ENCODE measurements around the gene CELSR1.

CELSR1 gene

GRCh38 chr22:46320166-46320710 lies 217.2 kb downstream of the CELSR1 start:
- Histone ChIP-seq H3K36me3 (replicated peaks in 1 of 2; ENCODE audit: control insufficient read depth in 2 of 2, insufficient read depth in 2 of 2, low read length in 2 of 2) (peaks cover 43 to 93% of the 10 kb centered on the region in 2 donors), H4K91ac (ENCODE audit: low read depth, low read length, poor library complexity) (no peak overlapping the region)

GRCh38 chr22:46319319-46319718 lies 218.1 kb downstream of the CELSR1 start:
- peaks cover 43 to 93% of the 10 kb centered on the region in 2 donors for H3K36me3 ChIP-seq (replicated peaks in 1 of 2; ENCODE audit: control insufficient read depth in 2 of 2, insufficient read depth in 2 of 2, low read length in 2 of 2)
- no peak overlapping the region for H2BK15ac ChIP-seq (ENCODE audit: low read length)
- no CpG with 5 or more reads among the region's 10 CpGs for WGBS, 2 donors (ENCODE audit: extremely low coverage in 2 of 2, insufficient read length in 2 of 2, insufficient replicate concordance in 1 of 2)
- H3K9ac ChIP-seq (ENCODE audit: low read depth, low read length, poor library complexity) = no peak overlapping the region
- H3K4me1 ChIP-seq (ENCODE audit: control insufficient read depth in 2 of 2, insufficient read depth in 1 of 2, low read depth in 1 of 2, low read length in 2 of 2) = no peaks in the 10 kb centered on the region
- H3K18ac ChIP-seq (ENCODE audit: low read length) = no peak overlapping the region
- peak overlapping the region; percentile 80 for H3K23ac ChIP-seq (ENCODE audit: low read depth, low read length, poor library complexity)
- DNase-seq (ENCODE audit: low spot score) = no peak
- peak overlapping the region in 1 of 2 donors; percentile 1 for H3K4me3 ChIP-seq (ENCODE audit: low read length in 2 of 2)
- H3K79me1 ChIP-seq (ENCODE audit: low read depth, low read length) = peaks cover 14% of the 10 kb centered on the region
- no peak overlapping the region for H3K4me2 ChIP-seq (ENCODE audit: insufficient read depth, low read length, poor library complexity, severe bottlenecking)
- peak overlapping the region; percentile 56 for H3K14ac ChIP-seq (ENCODE audit: low read length)
- no peaks in the 10 kb centered on the region for H3K27me3 ChIP-seq (ENCODE audit: control insufficient read depth in 3 of 3, insufficient read depth in 3 of 3, low read depth in 1 of 3, low read length in 3 of 3)
- no peak overlapping the region for H2AK5ac ChIP-seq (ENCODE audit: low read depth, low read length)
- H2BK5ac ChIP-seq (ENCODE audit: low read length) = peak overlapping the region; percentile 53
- peak overlapping the region; percentile 82 for H4K8ac ChIP-seq (ENCODE audit: low read depth, low read length)
- no peak overlapping the region for H2BK12ac ChIP-seq (ENCODE audit: low read length)
- no peak overlapping the region for H4K91ac ChIP-seq (ENCODE audit: low read depth, low read length, poor library complexity)
- peaks cover 0 to 3% of the 10 kb centered on the region in 2 donors for H3K9me3 ChIP-seq (replicated peaks in 1 of 2; ENCODE audit: control insufficient read depth in 2 of 2, insufficient read depth in 1 of 2, low read depth in 1 of 2, low read length in 2 of 2)
- no peak overlapping the region for H3K27ac ChIP-seq (replicated peaks; ENCODE audit: low read length)
- H2BK120ac ChIP-seq (ENCODE audit: low read depth, low read length) = no peak overlapping the region
- H3K4ac ChIP-seq (ENCODE audit: low read length) = no peak overlapping the region
- no peak overlapping the region for H2AFZ ChIP-seq (ENCODE audit: low read length)

More at GRCh38 chr22:46320166-46320710, 217.2 kb downstream of the CELSR1 start:
- Histone ChIP-seq H3K27ac (replicated peaks; ENCODE audit: low read length) (no peak overlapping the region), H3K79me1 (ENCODE audit: low read depth, low read length) (peaks cover 14% of the 10 kb centered on the region), H3K9ac (ENCODE audit: low read depth, low read length, poor library complexity) (no peak overlapping the region), H3K4me3 (ENCODE audit: low read length in 2 of 2) (no peak overlapping the region), H2BK12ac (ENCODE audit: low read length) (no peak overlapping the region), H2BK120ac (ENCODE audit: low read depth, low read length) (no peak overlapping the region), H3K4me1 (ENCODE audit: control insufficient read depth in 2 of 2, insufficient read depth in 1 of 2, low read depth in 1 of 2, low read length in 2 of 2) (no peaks in the 10 kb centered on the region), H2AK5ac (ENCODE audit: low read depth, low read length) (no peak overlapping the region), H3K27me3 (ENCODE audit: control insufficient read depth in 3 of 3, insufficient read depth in 3 of 3, low read depth in 1 of 3, low read length in 3 of 3) (no peaks in the 10 kb centered on the region), H3K9me3 (replicated peaks in 1 of 2; ENCODE audit: control insufficient read depth in 2 of 2, insufficient read depth in 1 of 2, low read depth in 1 of 2, low read length in 2 of 2) (peaks cover 0 to 3% of the 10 kb centered on the region in 2 donors), H2AFZ (ENCODE audit: low read length) (no peak overlapping the region), H2BK5ac (ENCODE audit: low read length) (no peak overlapping the region), H3K4ac (ENCODE audit: low read length) (no peak overlapping the region), H3K14ac (ENCODE audit: low read length) (no peak overlapping the region), H3K18ac (ENCODE audit: low read length) (no peak overlapping the region), H4K8ac (ENCODE audit: low read depth, low read length) (peak overlapping the region; percentile 65), H3K23ac (ENCODE audit: low read depth, low read length, poor library complexity) (peak overlapping the region; percentile 43), H3K4me2 (ENCODE audit: insufficient read depth, low read length, poor library complexity, severe bottlenecking) (no peak overlapping the region), H2BK15ac (ENCODE audit: low read length) (no peak overlapping the region)
- no peak for DNase-seq (ENCODE audit: low spot score)
- no CpG with 5 or more reads among the region's 14 CpGs for WGBS, 2 donors (ENCODE audit: extremely low coverage in 2 of 2, insufficient read length in 2 of 2, insufficient replicate concordance in 1 of 2)

- Histone ChIP-seq H3K27ac (replicated peaks; ENCODE audit: low read length) (no peak overlapping the region), H3K36me3 (replicated peaks in 1 of 2; ENCODE audit: control insufficient read depth in 2 of 2, insufficient read depth in 2 of 2, low read length in 2 of 2) (peaks cover 43 to 95% of the 10 kb centered on the region in 2 donors), H2AFZ (ENCODE audit: low read length) (no peak overlapping the region), H4K91ac (ENCODE audit: low read depth, low read length, poor library complexity) (no peak overlapping the region), H2BK15ac (ENCODE audit: low read length) (no peak overlapping the region), H3K23ac (ENCODE audit: low read depth, low read length, poor library complexity) (peak overlapping the region; percentile 31), H2BK5ac (ENCODE audit: low read length) (peak overlapping the region; percentile 53), H3K27me3 (ENCODE audit: control insufficient read depth in 3 of 3, insufficient read depth in 3 of 3, low read depth in 1 of 3, low read length in 3 of 3) (no peaks in the 10 kb centered on the region), H3K79me1 (ENCODE audit: low read depth, low read length) (peaks cover 14% of the 10 kb centered on the region), H4K8ac (ENCODE audit: low read depth, low read length) (no peak overlapping the region), H2BK120ac (ENCODE audit: low read depth, low read length) (no peak overlapping the region), H3K14ac (ENCODE audit: low read length) (no peak overlapping the region), H3K9me3 (replicated peaks in 1 of 2; ENCODE audit: control insufficient read depth in 2 of 2, insufficient read depth in 1 of 2, low read depth in 1 of 2, low read length in 2 of 2) (peaks cover 0 to 3% of the 10 kb centered on the region in 2 donors), H3K4ac (ENCODE audit: low read length) (no peak overlapping the region), H3K18ac (ENCODE audit: low read length) (no peak overlapping the region), H2BK12ac (ENCODE audit: low read length) (no peak overlapping the region), H3K4me2 (ENCODE audit: insufficient read depth, low read length, poor library complexity, severe bottlenecking) (no peak overlapping the region), H3K4me1 (ENCODE audit: control insufficient read depth in 2 of 2, insufficient read depth in 1 of 2, low read depth in 1 of 2, low read length in 2 of 2) (no peaks in the 10 kb centered on the region), H3K4me3 (ENCODE audit: low read length in 2 of 2) (no peak overlapping the region), H2AK5ac (ENCODE audit: low read depth, low read length) (no peak overlapping the region), H3K9ac (ENCODE audit: low read depth, low read length, poor library complexity) (peak overlapping the region; percentile 50)
- WGBS, 2 donors (ENCODE audit: extremely low coverage in 2 of 2, insufficient read length in 2 of 2, insufficient replicate concordance in 1 of 2) = no CpG with 5 or more reads among the region's 15 CpGs
- DNase-seq (ENCODE audit: low spot score) = no peak
Observed at GRCh38 chr22:46318576-46318975, 218.8 kb downstream of the CELSR1 start.

GRCh38 chr22:46317646-46318045 lies 219.8 kb downstream of the CELSR1 start:
- Histone ChIP-seq H3K27ac (replicated peaks; ENCODE audit: low read length) (no peak overlapping the region), H4K8ac (ENCODE audit: low read depth, low read length) (no peak overlapping the region), H3K9ac (ENCODE audit: low read depth, low read length, poor library complexity) (no peak overlapping the region), H2BK12ac (ENCODE audit: low read length) (no peak overlapping the region), H2BK15ac (ENCODE audit: low read length) (no peak overlapping the region), H3K4me3 (ENCODE audit: low read length in 2 of 2) (no peak overlapping the region), H2BK120ac (ENCODE audit: low read depth, low read length) (no peak overlapping the region), H2AFZ (ENCODE audit: low read length) (no peak overlapping the region), H3K14ac (ENCODE audit: low read length) (no peak overlapping the region), H3K4me2 (ENCODE audit: insufficient read depth, low read length, poor library complexity, severe bottlenecking) (no peak overlapping the region), H3K4ac (ENCODE audit: low read length) (no peak overlapping the region), H3K36me3 (replicated peaks in 1 of 2; ENCODE audit: control insufficient read depth in 2 of 2, insufficient read depth in 2 of 2, low read length in 2 of 2) (peaks cover 37 to 92% of the 10 kb centered on the region in 2 donors), H3K4me1 (ENCODE audit: control insufficient read depth in 2 of 2, insufficient read depth in 1 of 2, low read depth in 1 of 2, low read length in 2 of 2) (no peaks in the 10 kb centered on the region), H2AK5ac (ENCODE audit: low read depth, low read length) (no peak overlapping the region), H3K79me1 (ENCODE audit: low read depth, low read length) (peaks cover 11% of the 10 kb centered on the region), H3K23ac (ENCODE audit: low read depth, low read length, poor library complexity) (no peak overlapping the region), H3K9me3 (replicated peaks in 1 of 2; ENCODE audit: control insufficient read depth in 2 of 2, insufficient read depth in 1 of 2, low read depth in 1 of 2, low read length in 2 of 2) (peaks cover 0 to 3% of the 10 kb centered on the region in 2 donors), H3K18ac (ENCODE audit: low read length) (no peak overlapping the region), H2BK5ac (ENCODE audit: low read length) (peak overlapping the region; percentile 10), H3K27me3 (ENCODE audit: control insufficient read depth in 3 of 3, insufficient read depth in 3 of 3, low read depth in 1 of 3, low read length in 3 of 3) (no peaks in the 10 kb centered on the region), H4K91ac (ENCODE audit: low read depth, low read length, poor library complexity) (no peak overlapping the region)
- no peak for DNase-seq (ENCODE audit: low spot score)
- WGBS, 2 donors (ENCODE audit: extremely low coverage in 2 of 2, insufficient read length in 2 of 2, insufficient replicate concordance in 1 of 2) = no CpG with 5 or more reads among the region's 20 CpGs

Measured in neuronal stem cell (in vitro differentiated cells).